Retina (tissue), 1 donor: ENCODE data around the gene LAMB4.

ENCODE experiments used
- DNase-seq: peaks from one replicate; pipeline ENCODE4 v3.0.0-alpha.2; 2016

LAMB4 gene

DNA sequence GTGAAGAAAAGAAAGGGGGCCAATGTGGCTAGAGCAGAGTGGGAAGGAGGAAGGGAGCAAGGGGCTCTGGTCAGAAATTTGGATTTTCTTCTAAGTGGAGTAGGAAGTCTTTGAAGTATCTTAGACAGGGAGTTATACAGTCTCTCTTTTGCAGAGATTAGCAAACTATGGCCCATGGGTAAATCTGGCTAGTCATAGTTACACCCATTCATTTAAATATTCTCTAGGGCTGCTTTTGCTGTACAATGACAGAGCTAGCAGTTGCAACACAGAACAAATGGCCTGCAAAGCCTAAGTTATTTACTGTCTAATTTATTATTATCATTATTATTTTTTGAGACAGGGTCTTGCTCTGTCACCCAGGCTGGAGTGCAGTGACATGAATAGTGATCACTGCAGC is 10.5 kb upstream of the LAMB4 start:
- DNase-seq: no peak

DNA sequence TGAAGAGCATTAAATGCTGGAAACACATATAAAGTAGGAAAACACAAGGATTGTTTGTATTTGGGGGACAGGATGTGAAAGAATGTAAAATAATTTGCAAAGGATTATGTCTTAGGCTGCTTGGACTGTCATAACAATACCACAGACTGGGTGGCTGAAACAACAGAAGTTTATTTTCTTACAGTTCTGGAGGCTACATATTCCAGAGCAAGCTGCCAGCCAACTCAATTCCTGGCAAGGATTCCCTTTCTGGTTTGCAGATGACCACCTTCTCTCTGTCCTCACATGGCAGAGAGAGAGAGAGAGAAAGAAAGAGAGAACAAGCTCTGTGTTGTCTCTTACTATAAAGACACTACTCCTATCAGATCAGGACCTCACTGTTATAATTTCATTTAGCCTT is 8.8 kb upstream of the LAMB4 start:
- no peak for DNase-seq

DNA sequence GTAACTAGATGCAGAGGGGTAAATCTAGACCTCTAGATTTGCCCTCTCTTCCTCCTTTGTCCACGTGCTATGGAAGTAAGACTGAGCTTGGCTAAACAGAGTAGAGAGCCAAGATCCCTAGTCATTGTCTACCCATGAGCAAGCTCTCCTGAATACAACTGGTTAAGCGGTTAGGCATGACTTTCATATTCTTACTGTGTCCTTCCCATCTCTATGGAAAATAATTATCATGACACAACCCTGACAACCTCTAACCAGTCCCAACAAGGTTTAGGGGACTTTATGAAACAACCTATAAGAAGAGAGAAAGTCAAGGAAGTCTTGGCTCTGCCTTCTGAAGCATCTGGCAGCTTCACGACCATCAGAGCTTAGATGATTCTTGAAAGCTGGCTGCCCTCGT is 7.8 kb upstream of the LAMB4 start:
- no peak for DNase-seq

DNA sequence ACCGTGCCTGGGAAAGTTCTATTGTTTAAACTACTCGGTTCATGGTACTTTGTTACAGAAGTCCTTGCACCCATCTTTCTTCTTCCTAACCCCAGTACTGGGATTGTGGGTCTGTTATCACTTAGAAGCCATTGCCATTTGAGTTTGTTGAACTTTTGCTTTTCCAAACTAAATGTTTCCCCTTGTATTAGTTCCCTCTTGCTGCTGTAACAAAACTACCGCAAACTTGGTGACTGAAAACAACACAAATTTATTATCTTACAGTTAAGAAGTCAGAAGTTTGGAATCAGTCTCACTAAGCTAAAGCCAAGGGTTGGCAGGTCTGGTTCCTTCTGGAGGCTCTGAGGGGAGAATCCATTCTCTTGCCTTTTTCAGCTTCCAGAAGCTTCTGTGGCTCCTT is 6.9 kb upstream of the LAMB4 start:
- DNase-seq: no peak

DNA sequence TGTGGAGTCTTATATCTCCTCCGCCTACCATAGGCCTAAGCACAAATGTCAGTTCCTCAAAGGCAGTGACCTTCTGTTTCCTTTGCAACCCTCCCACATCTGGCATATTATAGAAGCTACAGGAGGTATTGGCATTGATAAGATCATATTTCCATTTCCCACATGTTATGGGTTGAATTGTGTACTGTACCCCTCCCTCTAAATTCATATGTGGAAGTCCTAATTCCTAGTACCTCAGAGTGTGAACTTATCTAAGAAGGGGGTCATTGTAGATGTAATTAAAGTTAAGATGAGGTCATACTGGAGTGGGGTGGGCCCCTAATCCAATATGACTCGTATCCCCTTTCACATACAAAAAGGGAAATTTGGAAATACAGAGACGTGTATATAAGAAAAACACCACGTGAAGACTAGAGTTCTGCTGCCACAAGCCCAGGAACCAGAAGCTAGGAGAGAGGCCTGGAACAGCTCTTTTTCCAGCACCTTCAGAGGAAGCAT is 6.1 kb upstream of the LAMB4 start:
- DNase-seq: no peak

DNA sequence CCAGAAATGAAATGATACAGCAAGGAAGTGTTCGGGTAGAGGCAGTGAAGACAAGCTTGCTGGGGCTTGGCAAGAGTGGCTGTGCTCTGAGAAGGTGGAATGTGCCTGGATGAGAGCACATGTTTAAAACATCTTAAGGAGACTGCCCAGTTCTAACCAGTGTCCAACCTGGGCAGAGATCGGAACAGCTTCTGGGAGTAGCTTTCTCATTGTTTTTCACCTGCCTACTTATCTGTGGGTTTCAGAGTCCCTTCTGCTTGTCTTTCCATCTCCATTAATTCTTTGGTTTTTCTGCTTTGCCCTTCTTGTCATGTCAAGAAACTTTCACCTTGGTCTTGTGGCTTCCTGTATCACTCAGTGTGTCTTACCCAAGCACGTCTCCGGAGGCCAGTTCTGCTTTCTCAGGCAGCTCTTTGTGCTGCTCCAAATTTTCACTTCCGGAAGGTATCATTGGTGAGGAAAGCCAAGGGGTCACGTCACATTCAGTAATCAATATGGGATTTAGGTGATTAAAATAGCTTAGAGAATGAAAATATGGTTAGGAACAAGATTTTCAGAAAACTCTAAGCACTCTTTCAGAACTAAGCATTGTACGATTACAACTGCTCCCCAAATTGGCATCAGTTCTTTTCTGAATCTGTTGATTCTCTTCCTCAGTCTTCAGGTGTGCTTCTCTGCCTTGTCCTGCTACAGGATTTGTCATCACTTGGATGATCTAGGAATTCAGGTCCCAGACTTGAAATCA is 5.5 kb upstream of the LAMB4 start:
- DNase-seq: no peak

DNA sequence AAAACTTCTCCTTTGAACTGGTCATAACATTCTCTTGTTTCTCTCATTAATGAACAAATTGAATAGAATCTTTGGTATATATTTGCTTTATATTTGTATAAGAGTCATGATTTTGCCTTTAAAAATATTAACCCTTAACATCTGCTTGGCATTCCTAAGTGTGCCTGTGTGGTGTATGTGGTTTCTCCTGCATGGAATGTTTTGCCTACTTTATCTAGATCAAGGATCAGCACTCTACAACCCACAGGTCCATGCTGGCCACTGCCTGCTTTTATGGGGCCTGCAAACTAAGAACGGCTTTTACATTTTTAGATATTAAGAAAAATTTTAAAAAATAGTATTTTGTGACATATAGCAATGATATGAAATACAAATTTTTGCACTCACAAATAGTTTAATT is 4.3 kb upstream of the LAMB4 start:
- DNase-seq: no peak

DNA sequence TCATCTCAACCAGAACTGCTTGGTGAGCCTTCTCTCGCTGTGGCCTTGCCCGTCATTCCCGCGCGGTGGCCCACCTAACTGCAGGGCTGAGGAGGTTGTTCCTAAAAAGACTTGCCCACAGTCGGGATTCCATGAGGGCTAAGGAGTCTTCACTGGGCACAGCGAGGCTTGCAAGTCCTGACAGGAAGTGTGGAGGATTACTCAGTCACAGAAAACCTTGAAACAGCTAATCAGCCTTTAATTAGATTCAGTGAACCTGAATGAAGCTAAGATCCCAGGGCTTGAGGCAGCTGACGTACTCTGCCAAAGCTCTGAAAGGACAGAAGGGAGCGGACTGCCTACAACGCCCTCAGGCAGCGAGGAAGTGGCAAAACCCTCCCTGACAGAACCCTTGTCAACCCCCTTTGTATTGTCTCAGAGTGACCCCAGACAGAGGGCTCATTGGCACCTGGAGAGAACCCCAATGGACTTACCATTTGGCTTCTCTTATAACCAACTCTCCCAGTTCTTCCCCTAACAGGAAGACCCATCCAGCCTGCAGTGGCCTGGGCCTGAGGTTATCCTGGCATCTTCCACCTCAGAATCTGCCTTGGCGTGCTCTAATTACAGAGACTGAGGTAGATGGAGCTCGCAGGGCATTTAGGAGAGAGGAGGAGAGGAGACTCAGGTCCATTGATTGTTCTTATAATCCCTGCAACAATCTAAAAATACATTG is 2.5 kb upstream of the LAMB4 start:
- DNase-seq: peak; percentile 65

DNA sequence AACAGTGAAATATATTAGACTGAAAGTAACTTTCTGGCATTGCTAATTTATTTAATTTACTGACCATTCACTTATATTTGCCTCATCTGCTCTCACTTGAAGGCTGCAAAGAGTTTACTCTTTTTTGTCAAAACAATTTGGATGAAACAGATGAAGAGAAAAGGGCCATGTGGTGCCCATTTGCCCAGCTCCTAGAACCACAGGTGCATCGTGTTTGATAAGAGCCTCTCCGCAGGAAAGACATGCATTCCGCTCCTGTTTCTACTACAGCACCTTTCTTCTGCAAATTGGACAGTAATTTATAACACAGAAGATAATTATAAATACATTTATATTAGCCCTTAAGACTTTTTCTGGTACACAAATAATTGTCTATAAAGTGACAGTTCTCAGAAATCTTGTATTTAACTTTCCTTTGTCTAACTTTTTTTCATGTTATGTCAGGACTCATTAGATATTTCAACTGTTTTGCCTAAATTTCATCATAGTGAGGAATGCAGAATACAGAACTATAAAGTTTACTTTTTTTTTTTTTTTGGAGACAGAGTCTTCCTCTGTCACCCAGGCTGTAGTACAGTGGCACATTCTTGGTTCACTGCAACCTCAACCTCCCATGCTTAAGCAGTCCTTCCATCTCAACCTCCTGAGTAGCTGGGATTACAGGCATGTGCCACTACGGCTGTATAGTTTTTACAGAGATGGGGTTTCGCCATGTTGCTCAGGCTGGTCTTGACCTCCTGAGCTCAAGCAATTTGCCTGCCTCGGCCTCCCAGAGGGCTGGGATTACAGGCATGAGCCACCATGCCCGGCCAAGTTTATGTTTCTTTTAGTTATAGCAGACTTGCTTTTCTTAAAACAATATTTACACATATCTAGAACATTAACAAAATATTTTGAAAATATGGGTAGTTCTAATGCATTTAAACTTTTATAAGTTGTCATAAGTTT is 869 bp downstream of the LAMB4 start:
- no peak for DNase-seq

DNA sequence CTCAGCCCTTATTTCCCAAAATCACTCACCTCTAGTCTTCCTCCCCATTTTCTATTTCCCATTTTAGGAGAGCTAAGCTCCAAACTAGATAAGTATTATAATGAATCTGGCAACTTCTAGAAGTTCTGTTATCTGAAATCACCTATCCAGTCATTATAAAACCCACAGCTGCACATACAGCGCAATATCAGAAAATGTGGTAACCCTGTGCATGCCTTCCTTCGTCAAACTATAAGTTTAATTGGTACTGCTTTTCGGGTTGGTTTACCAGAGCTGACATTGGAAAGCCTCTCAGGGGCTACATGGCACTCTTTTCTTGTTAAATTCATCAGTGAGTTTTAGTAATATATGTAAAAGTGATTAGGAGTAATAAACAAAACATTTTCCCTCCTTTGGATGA is 1.6 kb downstream of the LAMB4 start:
- no peak for DNase-seq

DNA sequence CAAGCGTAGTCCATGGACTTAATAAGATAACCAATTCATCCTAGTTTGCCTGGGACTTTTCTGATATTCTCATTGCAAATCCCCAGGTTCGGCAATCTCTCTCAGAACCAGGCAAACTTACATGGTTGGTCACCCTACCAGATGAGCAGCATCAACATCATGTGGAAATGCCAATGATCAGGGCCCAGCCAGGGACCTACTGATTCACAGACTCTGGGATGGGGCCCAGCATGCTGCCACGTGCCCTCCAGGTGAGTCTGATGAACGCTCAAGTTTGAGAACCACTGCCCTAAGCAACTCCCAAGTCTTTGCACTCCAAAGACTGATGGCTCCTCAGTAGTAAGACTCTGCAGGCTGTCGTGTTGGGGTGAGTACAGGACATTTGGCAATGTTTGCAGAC is 2.7 kb downstream of the LAMB4 start:
- DNase-seq: no peak

DNA sequence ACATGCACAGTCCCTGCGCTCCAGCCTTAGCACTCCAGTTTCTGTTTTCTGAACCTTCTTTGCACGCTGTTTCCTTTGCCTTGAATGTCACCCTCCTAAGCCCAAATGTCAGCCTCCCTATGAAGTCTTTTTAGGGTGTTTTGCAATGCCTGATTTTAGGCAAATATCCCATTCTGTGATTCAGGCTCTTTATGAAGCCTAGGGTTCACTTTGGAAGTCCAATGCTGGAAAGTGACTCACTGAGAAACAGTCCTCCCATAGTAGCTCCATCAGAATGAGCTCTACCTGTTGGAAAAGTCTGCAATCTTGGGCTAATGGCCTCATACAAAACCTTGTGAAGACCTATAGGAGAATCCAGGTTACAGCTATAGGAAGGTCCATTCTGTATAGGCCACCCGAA is 5.3 kb downstream of the LAMB4 start:
- no peak for DNase-seq

DNA sequence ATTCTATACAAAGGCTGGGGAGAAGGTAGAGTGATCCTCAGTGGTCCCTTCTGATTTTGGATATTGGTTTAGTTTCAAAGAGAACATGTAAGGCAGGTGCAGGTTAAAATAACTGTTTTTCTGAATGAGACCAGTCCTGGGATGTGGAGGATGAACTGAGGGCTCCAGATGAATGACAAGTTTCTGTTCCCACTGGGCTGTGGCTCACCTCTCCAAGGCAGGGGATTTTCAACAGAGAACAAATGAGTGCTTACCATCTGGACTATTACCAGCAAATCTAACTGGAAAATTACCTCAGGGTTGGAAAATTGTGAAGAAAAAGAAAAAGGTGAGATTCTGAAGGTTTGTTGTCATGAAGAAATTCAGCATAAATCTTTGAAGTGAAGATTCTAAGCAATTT is 8.0 kb downstream of the LAMB4 start:
- DNase-seq: no peak

DNA sequence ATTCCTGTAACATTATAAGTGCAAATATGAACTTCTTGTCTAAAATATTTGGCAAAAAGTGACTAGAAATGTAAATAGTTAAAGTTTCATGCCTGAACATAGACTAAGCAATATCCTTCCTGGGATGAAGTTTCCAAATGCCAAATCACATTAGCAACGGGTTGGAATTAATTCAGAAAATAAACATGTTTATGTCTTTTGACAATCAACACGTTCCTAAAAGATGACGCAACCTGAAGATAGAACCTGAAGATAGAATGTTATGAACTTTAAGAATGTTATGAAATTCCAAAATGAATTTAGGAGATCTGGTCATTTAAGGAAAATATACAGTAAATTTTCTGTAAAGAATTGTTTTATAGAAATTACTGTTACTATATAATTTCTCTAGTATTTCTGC is 9.2 kb downstream of the LAMB4 start:
- no peak for DNase-seq

DNA sequence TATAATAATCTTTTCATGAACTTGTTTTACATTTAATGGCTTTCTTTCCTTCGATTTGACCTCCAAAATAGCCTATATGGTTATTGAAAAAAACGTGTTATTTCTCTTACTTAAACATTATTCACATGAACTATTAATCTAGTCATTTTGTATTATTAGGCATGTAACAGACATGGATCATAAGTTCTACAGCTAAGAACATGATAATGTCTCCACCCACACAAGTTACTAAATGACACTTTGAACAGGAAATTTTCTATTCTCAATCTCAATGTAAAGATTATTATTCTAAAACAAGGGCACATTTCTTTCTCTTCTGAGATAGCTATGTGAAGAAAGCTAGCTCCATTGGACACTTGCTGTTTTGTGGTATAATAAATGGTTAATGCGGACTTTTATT is 10.0 kb downstream of the LAMB4 start:
- DNase-seq: no peak

DNA sequence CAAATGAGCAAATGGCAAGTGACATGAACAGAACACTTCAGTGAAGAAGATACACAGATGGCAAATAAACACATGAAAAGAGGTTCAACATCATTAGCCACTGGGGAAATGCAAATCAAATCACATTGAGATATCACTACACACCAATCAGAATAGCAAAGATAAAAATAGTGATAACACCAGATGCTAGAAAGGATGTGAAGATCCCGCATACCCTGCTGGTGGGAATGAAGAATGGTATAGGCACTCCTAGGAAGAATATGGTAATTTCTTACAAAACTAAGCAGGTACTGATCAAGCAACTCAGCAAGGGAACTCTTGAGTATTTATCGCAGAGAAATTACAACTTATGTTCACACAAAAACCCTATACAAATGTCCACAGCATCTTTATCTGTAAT is 11.2 kb downstream of the LAMB4 start:
- DNase-seq: no peak

DNA sequence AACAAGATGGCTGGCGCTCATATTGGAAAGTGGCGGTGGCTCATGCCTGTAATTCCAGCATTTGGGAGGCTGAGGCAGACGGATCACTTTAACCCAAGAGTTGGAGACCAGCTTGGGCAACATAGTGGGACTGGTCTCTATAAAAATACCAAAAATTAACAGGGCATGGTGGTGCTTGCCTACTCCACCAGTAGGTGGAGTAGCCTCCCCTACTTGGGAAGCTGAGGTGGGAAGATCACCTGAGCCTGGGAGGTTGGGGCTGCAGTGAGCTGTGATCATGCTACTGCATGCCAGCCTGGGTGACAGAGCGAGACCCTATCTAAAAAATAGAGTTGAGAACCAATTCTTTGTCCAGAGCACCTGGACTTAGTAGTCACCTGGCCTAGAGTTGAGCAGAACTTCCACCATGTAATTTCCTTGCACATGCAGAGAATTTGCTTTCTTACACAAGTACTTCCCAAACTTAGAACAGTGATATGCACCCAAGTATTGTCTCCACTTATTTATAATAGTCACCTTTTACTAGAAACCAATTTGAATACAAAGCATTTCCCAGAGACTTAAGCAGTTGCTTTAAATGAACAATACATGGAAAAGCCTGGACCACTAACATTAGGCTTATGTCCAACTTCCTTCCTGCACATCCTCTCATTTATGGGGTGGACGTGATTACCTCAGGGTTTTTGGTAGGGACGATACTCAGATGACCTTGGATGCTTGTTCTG is 15.9 kb downstream of the LAMB4 start:
- no peak for DNase-seq

DNA sequence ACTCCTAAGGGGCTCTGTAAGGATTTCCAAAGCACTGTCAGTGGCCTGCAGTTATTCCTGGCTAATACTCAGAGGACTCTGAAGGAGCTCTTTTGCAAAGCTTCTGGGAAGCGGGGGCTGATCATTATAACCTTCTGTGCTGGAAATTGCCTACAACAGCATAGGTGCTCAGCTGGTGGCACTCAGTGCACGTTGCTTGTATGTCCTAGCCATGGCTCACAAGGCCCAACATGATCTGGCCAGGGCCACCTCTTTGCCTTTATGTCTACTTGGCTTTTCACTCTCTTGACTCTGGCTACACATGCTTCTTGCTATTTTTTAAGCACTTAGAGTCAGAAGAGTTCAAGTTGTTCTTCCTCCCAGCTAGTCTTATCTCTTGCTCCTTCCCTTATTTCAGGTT is 17.5 kb downstream of the LAMB4 start:
- DNase-seq: no peak

DNA sequence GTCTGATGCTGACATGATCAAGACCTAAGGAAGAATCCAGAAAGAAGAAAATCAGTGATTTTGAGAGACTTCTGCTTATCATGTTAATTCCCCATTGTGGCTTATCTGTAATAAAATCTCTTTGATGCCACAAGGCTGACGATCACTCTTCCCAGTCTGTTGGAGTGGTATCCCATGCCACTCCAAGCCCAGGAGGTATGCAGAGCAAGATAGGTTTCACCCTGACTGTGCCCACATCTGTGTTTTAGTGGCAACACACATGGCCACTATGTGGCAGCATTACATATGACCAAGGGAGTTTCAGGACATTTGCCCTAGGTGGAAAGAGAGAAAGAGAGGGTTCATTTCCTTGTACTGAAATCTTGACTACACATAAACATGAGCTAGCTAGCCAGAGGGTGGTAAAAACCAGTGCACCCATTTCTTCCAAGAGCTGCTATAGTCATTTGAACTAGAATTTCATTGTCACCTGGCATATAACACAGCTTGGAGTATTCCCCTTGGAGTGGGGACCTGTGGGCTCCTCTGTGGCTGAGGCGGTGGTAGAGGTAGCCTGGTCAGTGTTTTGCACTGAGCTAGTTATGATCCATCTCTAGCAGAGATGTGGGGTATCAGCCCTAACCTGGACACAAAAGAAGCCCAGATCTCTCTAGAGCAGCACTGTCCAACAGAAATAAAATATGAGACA is 20.8 kb downstream of the LAMB4 start:
- no peak for DNase-seq

DNA sequence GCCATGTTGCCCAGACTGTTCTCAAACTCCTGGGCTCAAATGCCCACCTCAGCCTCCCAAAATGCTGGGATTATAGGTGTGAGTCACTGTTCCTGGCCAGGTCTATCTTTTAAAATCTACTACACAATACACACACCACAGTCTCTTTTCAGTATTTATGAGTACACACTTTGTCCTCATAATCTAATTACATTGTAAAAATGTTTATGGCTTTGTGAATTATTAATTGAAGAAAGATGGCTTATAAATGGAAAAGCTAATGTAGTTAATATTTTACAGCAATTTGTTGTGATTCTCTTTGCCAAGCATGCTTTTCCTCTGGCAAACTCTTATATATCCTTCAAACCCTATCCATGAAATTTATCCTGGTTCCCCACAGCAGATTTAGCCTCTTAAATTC is 22.0 kb downstream of the LAMB4 start:
- DNase-seq: no peak

DNA sequence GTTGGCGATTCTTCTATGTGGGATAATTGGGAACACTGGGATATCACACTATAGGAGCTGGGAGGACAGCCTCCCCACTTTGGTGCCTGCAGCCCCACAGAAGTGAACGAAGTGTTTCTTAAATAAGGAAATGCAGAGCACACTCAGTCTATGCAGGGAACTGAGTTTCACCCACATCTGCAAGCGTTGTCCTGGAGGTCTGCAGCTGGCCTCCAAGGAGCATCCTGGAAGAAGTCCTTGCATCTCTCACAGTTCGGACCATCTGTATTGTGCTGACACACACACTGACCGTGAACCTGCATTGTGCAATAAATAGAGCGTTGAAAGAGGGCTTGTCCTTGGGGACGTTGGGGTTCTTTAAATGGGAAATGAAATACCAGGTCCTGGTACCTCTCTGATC is 25.8 kb downstream of the LAMB4 start:
- no peak for DNase-seq
